Brain microvascular endothelial cell (primary cell): Measurements from ENCODE around the gene CTNNA3.

Experiments used
- DNase-seq: peaks from one replicate; pipeline ENCODE4 v3.0.0-alpha.2; 2020
- H3K27ac ChIP-seq: fragments of 250-450 bp; sonication (Bioruptor Pico); 2 replicates; pipeline ENCODE4 v1.5.1; 2020; ENCODE audit warnings: mild to moderate bottlenecking, moderate library complexity
- H3K27me3 ChIP-seq: fragments of 250-450 bp; sonication (Bioruptor Pico); replicated peaks from 2 replicates; pipeline ENCODE4 v1.5.1; 2020; ENCODE audit warnings: mild to moderate bottlenecking
- H3K36me3 ChIP-seq: fragments of 250-450 bp; sonication (Bioruptor Pico); replicated peaks from 2 replicates; pipeline ENCODE4 v1.5.1; 2020; ENCODE audit warnings: mild to moderate bottlenecking
- H3K4me3 ChIP-seq: 2 replicates; pipeline ENCODE4 v1.5.1; 2011; ENCODE audit warnings: low read depth, mild to moderate bottlenecking, control low read depth, low read length, moderate library complexity
- in situ Hi-C: cut with HindIII; loops from 2 replicates; pipeline ENCODE4 v1.10.0; 2017; ENCODE audit warnings: low sequenced_read_pairs, low pct_ligation_motif_present
- TF ChIP-seq, protein P1 (sequence below): IDR thresholded peaks from 2 replicates; pipeline ENCODE4 v1.5.1; 2011; ENCODE audit warnings: low read depth, mild to moderate bottlenecking, moderate library complexity, low read length, control low read depth, inconsistent platforms; ENCODE audit errors: missing control alignments

The CTNNA3 gene

DNA sequence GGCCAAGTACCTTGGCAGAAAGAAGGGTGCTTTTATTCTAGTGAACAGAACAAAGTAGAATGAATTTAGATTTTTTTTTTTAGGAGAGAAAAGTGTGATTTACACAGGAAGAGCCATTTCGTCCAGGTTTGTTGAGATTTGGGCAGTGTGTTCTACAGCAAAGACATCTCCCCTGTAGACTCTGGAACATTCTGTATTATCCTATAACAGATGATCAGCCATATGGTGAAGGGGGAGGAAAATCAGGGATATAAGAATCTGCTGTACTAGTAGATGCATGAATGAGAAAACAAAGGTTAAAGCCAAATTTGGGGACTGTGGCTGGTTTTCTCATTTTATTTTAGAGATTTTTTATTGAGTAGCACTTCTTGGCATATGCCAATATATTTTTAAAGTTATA, 1223.8 kb downstream of the CTNNA3 start:
- DNase-seq: no peak
- TF ChIP-seq, protein P1, sequence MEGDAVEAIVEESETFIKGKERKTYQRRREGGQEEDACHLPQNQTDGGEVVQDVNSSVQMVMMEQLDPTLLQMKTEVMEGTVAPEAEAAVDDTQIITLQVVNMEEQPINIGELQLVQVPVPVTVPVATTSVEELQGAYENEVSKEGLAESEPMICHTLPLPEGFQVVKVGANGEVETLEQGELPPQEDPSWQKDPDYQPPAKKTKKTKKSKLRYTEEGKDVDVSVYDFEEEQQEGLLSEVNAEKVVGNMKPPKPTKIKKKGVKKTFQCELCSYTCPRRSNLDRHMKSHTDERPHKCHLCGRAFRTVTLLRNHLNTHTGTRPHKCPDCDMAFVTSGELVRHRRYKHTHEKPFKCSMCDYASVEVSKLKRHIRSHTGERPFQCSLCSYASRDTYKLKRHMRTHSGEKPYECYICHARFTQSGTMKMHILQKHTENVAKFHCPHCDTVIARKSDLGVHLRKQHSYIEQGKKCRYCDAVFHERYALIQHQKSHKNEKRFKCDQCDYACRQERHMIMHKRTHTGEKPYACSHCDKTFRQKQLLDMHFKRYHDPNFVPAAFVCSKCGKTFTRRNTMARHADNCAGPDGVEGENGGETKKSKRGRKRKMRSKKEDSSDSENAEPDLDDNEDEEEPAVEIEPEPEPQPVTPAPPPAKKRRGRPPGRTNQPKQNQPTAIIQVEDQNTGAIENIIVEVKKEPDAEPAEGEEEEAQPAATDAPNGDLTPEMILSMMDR: no peak
- in situ Hi-C loops: no loop called here
- no peak overlapping the region for H3K4me3 ChIP-seq
- no peak overlapping the region for H3K27ac ChIP-seq
- H3K27me3 ChIP-seq: no peaks in the 10 kb centered on the region
- H3K36me3 ChIP-seq: no peaks in the 10 kb centered on the region

DNA sequence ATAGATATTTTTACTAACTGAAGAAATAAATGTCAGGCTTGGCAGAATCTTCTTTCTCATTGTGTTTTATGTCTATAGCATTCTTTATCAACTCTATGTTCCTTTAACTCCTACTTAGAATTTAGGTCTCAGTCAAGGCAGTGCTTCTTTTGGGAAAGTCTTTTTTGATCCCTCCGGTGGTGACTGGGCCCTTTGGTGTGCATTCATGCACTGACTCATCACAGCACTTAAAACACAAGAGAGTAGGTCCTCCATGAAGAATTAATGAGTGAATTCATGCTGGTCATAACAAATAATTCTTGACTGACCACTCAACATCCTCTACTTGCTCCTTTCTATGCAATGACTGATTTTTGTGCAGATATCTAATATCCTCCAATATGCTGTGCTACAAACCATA, 1229.0 kb downstream of the CTNNA3 start:
- no peak for DNase-seq
- Histone ChIP-seq H3K27me3 (no peaks in the 10 kb centered on the region), H3K4me3 (no peak overlapping the region), H3K27ac (no peak overlapping the region), H3K36me3 (no peaks in the 10 kb centered on the region)
- TF ChIP-seq, protein P1: no peak
- in situ Hi-C loops: no loop called here

DNA sequence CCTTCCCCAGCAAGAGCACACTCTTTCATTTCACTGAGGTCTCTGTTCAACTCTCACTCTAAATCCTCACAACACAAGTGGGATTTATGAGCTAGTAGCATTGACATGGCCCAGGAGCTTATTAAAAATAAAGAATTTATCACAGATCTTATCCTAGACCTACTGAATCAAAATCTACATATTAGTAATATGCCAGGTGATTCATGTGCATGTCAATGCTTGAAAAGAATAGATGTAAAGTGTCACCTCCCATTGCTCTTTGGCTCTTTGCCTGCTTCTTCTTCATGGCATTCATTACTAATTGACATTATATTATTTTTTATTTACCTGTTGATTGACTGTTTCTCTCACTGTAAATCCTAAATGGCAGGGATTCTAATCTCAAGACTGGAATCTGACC, 1229.4 kb downstream of the CTNNA3 start:
- TF ChIP-seq, protein P1: no peak
- no peaks in the 10 kb centered on the region for H3K27me3 ChIP-seq
- in situ Hi-C loops: no loop called here
- no peak for DNase-seq
- no peak overlapping the region for H3K4me3 ChIP-seq
- no peaks in the 10 kb centered on the region for H3K36me3 ChIP-seq
- H3K27ac ChIP-seq: no peak overlapping the region

DNA sequence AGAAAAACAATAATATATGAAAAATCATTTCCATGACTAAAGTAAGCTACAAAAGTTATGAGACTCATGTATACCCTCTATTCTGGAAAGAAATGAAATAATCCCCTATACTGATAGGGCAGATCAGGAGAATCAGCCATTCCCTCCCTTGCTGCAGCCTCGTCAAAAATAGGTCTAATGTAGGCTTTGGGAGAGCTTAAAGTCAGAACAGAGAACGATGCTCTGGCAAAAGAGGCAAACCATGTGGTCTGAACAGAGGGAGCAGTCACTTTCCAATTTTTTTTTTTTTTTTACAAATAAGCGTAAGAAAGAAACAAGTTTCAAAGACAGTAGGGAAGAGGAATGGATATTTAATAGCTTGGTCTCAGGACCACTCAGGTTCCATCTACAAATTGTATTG, 1232.4 kb downstream of the CTNNA3 start:
- no peak for DNase-seq
- TF ChIP-seq, protein P1: no peak
- Histone ChIP-seq H3K36me3 (no peaks in the 10 kb centered on the region), H3K27me3 (no peaks in the 10 kb centered on the region), H3K27ac (no peak overlapping the region), H3K4me3 (no peak overlapping the region)
- in situ Hi-C loops: no loop called here

DNA sequence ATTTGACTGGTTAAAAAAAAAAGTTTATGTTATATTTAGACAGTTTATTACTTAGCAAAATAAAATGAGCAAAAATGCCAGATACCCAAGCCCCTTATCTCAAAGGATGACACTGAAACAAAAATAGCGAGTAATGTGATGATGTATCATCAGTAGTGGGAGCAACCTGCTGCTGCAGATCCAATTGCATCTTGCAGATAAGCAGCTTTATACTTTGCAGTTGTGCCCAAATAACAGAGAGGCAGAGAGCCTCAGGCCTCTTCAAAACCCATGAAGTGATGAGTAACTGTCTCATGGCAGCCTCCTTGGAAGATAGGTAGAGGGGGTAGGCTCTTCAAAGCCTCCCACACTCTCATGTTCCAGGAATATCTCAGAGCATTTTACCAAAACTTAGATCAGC, 1238.4 kb downstream of the CTNNA3 start:
- Histone ChIP-seq H3K27me3 (no peaks in the 10 kb centered on the region), H3K36me3 (no peaks in the 10 kb centered on the region), H3K27ac (no peak overlapping the region), H3K4me3 (no peak overlapping the region)
- peak; percentile 0 for DNase-seq
- in situ Hi-C loops: no loop called here
- TF ChIP-seq, protein P1: no peak

DNA sequence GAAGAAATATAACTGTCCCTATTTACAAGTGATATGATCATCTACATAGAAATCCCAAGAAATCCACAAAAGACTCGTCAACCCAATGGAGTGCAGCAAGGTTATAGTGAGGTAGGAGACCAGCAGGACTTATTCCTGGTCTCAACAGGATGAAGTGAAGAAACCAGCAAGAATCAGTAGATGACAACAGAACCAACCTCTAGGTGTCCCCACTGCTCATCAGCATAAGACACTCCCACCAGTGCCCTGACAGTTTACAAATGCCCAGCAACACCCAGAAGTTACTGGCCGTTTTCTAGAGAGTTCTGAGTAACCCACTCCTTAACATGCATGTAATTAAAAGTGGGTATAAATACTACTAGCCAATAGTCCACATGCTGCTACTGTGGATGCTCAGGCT, 1240.7 kb downstream of the CTNNA3 start:
- H3K27ac ChIP-seq: no peak overlapping the region
- TF ChIP-seq, protein P1: peak; percentile 37
- H3K27me3 ChIP-seq: no peaks in the 10 kb centered on the region
- no peak overlapping the region for H3K4me3 ChIP-seq
- DNase-seq: peak; percentile 1
- no peaks in the 10 kb centered on the region for H3K36me3 ChIP-seq
- in situ Hi-C loops: no loop called here
